Skeletal muscle satellite cell (primary cell): ENCODE data around the gene CYBA.

Source experiments
- H3K27me3 ChIP-seq: 2 replicates; pipeline ENCODE4 v1.7.0; 2013; ENCODE audit warnings: low read length; ENCODE audit not compliant: control insufficient read depth, insufficient read depth
- H3K36me3 ChIP-seq: 2 replicates; pipeline ENCODE4 v1.7.0; 2013; ENCODE audit warnings: mild to moderate bottlenecking, control low read depth, low read length; ENCODE audit not compliant: insufficient read depth
- H3K4me1 ChIP-seq: 2 replicates; pipeline ENCODE4 v1.7.0; 2013; ENCODE audit warnings: low read length; ENCODE audit not compliant: control insufficient read depth, insufficient read depth
- H3K4me2 ChIP-seq: 2 replicates; pipeline ENCODE4 v1.7.0; 2013; ENCODE audit warnings: mild to moderate bottlenecking, low read length
- H3K4me3 ChIP-seq: 2 replicates; pipeline ENCODE4 v1.7.0; 2013; ENCODE audit warnings: low read length
- H3K9ac ChIP-seq: 2 replicates; pipeline ENCODE4 v1.7.0; 2013; ENCODE audit warnings: mild to moderate bottlenecking, low read depth, low read length, moderate library complexity
- H3K9me3 ChIP-seq: replicated peaks from 2 replicates; pipeline ENCODE4 v1.7.0; 2013; ENCODE audit warnings: mild to moderate bottlenecking, control low read depth, low read length

The CYBA gene

DNA sequence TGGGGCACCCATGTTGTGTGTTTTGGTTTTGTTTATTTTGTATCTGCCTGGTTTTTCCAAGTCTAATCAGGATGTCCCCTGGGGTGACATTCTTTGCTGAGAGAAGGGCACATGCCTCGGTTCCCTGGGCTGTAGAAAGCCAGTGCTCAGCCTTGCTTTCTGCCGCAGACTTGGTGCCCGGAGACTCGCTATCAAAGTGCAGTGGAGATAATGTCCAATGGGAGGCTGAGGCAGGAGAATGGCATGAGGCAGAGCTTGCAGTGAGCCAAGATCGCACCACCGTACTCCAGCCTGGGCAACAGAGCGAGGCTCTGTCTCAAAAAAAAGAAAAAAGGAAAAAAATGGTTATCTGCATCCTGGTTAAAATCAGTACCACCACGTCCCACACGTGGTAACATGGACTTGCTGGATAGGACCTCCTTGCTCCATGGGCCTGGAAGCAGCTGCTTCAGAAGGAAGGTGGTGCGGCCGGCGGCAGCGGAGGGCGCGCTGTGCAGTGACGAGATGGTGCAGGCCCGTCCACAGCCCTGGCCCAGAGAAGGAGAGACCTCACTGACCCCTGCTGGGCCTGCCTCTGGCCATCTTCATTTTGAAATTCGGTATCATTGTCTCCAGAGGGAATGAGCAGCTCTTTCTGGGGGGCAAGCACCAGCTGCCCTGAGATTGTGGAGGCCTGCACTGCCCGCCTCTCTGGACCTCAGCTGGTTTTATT is 31.7 kb downstream of the CYBA start:
- Histone ChIP-seq H3K9ac (no peak overlapping the region), H3K9me3 (no peaks in the 10 kb centered on the region), H3K36me3 (peaks cover 34% of the 10 kb centered on the region), H3K4me3 (no peak overlapping the region), H3K4me1 (peaks cover 2% of the 10 kb centered on the region), H3K4me2 (no peak overlapping the region), H3K27me3 (no peaks in the 10 kb centered on the region)

DNA sequence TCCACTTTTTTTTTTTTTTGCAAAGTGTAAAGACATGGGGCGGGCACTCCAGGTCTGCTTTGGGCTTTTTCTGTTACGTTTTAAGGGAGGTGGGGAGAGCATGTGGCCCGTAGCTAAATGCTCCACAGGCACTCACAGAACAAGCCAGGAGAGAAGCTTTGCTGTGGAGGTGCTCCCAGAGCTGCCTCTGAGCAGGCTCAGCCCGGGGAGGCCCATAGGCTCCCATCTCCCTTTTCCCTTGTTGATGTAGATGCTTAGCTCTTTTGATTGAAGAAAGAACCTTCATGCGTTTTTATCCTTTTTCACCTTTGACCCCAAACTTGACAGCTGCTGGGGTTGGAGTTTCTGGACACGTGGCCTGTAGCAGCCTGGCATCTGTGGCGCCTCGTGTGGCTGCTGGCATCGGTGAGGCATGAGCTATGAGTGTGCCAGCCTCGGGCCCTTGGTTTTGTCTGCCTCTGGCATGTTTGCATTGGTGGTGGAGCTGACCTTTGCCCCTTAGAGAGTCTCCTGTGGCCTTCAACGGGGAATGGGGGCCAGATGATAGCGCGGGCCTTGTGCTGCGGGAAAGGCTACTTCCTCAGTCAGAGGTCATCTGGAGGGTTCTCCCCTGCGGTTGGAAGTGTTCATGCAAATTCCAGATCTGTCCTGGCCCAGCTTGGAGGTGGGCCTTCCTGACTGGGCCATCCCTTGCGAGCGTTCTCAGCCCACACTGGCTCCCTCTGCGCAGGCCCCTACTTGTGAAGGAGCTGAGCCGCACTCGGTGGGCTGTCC is 32.5 kb downstream of the CYBA start:
- no peak overlapping the region for H3K9ac ChIP-seq
- H3K4me1 ChIP-seq = peaks cover 4% of the 10 kb centered on the region
- no peak overlapping the region for H3K4me3 ChIP-seq
- H3K9me3 ChIP-seq = no peaks in the 10 kb centered on the region
- H3K4me2 ChIP-seq = no peak overlapping the region
- peaks cover 29% of the 10 kb centered on the region for H3K36me3 ChIP-seq
- no peaks in the 10 kb centered on the region for H3K27me3 ChIP-seq

- no peaks in the 10 kb centered on the region for H3K9me3 ChIP-seq
- no peak overlapping the region for H3K4me2 ChIP-seq
- no peaks in the 10 kb centered on the region for H3K27me3 ChIP-seq
- H3K4me1 ChIP-seq = peaks cover 4% of the 10 kb centered on the region
- H3K36me3 ChIP-seq = peaks cover 23% of the 10 kb centered on the region
- no peak overlapping the region for H3K9ac ChIP-seq
- H3K4me3 ChIP-seq = no peak overlapping the region
Observed at GRCh38 chr16:88617268-88618031, 33.4 kb downstream of the CYBA start.

GRCh38 chr16:88616736-88617135 is 34.1 kb downstream of the CYBA start:
- Histone ChIP-seq H3K4me3 (no peak overlapping the region), H3K27me3 (no peaks in the 10 kb centered on the region), H3K4me2 (no peak overlapping the region), H3K9me3 (no peaks in the 10 kb centered on the region), H3K36me3 (peaks cover 17% of the 10 kb centered on the region), H3K4me1 (peaks cover 4% of the 10 kb centered on the region), H3K9ac (no peak overlapping the region)

DNA sequence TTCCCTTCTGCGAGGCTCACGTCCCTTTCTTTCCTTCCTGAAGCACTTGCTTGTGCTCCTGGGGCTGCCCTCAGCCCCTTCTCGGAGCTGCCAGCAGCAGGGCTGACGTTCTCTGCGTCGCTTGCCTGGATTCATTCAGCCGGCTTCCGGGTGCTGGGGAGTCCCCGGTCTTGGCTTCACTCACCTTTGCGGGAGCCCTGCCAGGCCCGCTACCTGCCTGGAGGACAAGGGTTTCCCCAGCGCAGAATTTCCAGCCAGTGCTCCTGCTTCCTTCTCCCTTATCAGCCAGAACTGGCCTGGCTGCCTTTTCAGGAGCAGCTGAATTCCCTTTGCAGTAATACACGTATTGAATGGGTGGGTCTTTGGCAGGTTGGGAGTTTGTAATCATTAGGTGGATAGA is 34.5 kb downstream of the CYBA start:
- H3K4me1 ChIP-seq = peaks cover 4% of the 10 kb centered on the region
- H3K36me3 ChIP-seq = peaks cover 20% of the 10 kb centered on the region
- no peaks in the 10 kb centered on the region for H3K9me3 ChIP-seq
- H3K4me2 ChIP-seq = no peak overlapping the region
- no peak overlapping the region for H3K9ac ChIP-seq
- no peaks in the 10 kb centered on the region for H3K27me3 ChIP-seq
- no peak overlapping the region for H3K4me3 ChIP-seq

DNA sequence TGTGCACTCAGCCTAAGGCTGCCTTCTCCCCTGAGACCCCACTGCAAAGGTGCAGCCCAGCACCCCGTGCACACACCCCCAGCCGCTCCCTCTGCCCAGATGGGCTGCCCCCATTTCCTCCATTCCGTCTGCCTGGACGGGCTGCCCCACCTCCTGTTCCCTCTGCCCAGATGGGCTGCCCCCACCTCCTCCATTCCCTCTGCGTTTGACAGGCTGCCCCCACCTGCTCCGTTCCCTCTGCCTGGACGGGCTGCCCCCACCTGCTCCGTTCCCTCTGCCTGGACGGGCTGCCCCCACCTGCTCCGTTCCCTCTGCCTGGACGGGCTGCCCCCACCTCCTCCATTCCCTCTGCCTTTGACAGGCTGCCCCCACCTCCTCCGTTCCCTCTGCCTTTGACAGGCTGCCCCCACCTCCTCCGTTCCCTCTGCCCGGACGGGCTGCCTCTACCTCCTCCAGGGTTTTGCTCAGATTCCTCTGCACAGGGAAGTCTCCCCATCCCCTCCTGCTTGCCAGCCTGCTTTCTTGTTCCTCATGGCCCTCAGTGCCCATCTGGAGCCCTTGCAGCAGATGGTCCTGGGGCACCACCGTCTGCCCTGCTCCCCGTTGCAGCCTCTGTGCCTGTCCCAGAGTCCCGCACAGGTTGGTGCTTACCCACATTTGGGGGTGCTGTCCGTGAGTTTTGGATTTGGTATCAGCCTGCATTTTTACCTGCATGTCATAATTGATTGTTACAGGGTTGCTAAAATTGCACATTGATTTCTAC is 35.9 kb downstream of the CYBA start:
- H3K4me1 ChIP-seq = peaks cover 4% of the 10 kb centered on the region
- H3K9me3 ChIP-seq = no peaks in the 10 kb centered on the region
- no peak overlapping the region for H3K4me2 ChIP-seq
- no peak overlapping the region for H3K4me3 ChIP-seq
- H3K9ac ChIP-seq = no peak overlapping the region
- H3K27me3 ChIP-seq = no peaks in the 10 kb centered on the region
- H3K36me3 ChIP-seq = peaks cover 33% of the 10 kb centered on the region

GRCh38 chr16:88613911-88614817 is 36.7 kb downstream of the CYBA start:
- peaks cover 4% of the 10 kb centered on the region for H3K4me1 ChIP-seq
- H3K36me3 ChIP-seq = peaks cover 28% of the 10 kb centered on the region
- no peak overlapping the region for H3K4me3 ChIP-seq
- H3K9me3 ChIP-seq = no peaks in the 10 kb centered on the region
- H3K4me2 ChIP-seq = no peak overlapping the region
- H3K27me3 ChIP-seq = no peaks in the 10 kb centered on the region
- no peak overlapping the region for H3K9ac ChIP-seq

GRCh38 chr16:88613293-88613692 is 37.6 kb downstream of the CYBA start:
- peaks cover 26% of the 10 kb centered on the region for H3K36me3 ChIP-seq
- no peak overlapping the region for H3K4me2 ChIP-seq
- no peaks in the 10 kb centered on the region for H3K27me3 ChIP-seq
- H3K4me1 ChIP-seq = peaks cover 4% of the 10 kb centered on the region
- no peak overlapping the region for H3K4me3 ChIP-seq
- no peaks in the 10 kb centered on the region for H3K9me3 ChIP-seq
- H3K9ac ChIP-seq = no peak overlapping the region

DNA sequence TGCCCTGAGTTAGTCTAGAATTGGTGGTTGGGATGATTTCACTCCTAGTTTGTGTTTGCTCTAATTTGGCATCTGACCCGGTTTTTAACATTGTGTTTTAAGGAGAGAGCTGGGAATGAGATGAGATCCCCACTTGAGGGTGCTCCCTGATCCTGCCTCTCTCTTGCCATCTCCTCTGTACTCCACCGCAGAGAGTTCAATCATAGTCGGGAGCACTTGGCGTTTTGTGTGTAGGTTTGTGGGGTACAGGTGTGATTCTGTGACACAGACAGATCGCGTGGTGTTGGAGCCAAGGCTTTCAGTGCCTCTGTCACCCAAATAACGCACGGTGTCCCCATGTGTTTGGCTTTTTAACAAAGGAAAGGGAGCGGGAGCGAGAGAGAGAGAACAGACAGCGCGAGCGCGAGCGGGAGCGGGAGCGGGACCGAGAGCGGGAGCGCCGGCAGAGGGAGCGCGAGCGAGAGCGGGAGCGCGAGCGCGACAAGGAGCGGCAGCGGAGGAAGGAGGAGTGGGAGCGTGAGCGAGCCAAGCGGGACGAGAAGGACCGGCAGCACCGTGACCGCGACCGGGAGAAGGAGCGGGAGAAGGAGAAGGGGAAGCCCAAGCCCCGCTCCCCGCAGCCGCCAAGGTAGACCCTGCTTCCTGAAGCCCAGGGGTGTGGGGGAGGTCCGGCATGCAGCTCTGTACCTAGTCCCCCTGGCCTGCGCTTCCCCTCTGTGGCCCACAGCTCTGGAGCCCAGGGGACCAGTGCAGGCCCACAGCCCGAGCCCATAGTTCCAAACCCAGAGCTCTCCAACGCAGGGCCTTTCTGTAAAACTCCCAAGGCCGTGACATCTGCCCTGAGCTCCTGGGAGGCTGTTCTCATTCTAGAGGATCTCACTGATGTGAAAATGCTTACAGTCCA is 39.7 kb downstream of the CYBA start:
- H3K4me3 ChIP-seq = no peak overlapping the region
- H3K4me2 ChIP-seq = no peak overlapping the region
- H3K36me3 ChIP-seq = peaks cover 29% of the 10 kb centered on the region
- peaks cover 4% of the 10 kb centered on the region for H3K4me1 ChIP-seq
- no peaks in the 10 kb centered on the region for H3K9me3 ChIP-seq
- H3K9ac ChIP-seq = no peak overlapping the region
- no peaks in the 10 kb centered on the region for H3K27me3 ChIP-seq

- peaks cover 4% of the 10 kb centered on the region for H3K4me1 ChIP-seq
- H3K4me2 ChIP-seq = no peak overlapping the region
- H3K9me3 ChIP-seq = no peaks in the 10 kb centered on the region
- H3K27me3 ChIP-seq = no peaks in the 10 kb centered on the region
- no peak overlapping the region for H3K4me3 ChIP-seq
- H3K36me3 ChIP-seq = peaks cover 35% of the 10 kb centered on the region
- H3K9ac ChIP-seq = no peak overlapping the region
Observed at GRCh38 chr16:88610080-88610479, 40.8 kb downstream of the CYBA start.
